HG03066 (cell line): Measurements from ENCODE around the gene MAGEA2.
"Not testable (repeated sequence)": the region's sequence is repeated elsewhere in the genome, so short reads cannot be mapped to it uniquely, and the experiment has no call there.

Source experiments
- ATAC-seq: cut with Tn5 transposase; IDR thresholded peaks from one replicate; pipeline ENCODE4 v1.9.1; 2021; ENCODE audit warnings: low read depth; ENCODE audit not compliant: unreplicated experiment

Gene MAGEA2, protein sequence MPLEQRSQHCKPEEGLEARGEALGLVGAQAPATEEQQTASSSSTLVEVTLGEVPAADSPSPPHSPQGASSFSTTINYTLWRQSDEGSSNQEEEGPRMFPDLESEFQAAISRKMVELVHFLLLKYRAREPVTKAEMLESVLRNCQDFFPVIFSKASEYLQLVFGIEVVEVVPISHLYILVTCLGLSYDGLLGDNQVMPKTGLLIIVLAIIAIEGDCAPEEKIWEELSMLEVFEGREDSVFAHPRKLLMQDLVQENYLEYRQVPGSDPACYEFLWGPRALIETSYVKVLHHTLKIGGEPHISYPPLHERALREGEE

DNA sequence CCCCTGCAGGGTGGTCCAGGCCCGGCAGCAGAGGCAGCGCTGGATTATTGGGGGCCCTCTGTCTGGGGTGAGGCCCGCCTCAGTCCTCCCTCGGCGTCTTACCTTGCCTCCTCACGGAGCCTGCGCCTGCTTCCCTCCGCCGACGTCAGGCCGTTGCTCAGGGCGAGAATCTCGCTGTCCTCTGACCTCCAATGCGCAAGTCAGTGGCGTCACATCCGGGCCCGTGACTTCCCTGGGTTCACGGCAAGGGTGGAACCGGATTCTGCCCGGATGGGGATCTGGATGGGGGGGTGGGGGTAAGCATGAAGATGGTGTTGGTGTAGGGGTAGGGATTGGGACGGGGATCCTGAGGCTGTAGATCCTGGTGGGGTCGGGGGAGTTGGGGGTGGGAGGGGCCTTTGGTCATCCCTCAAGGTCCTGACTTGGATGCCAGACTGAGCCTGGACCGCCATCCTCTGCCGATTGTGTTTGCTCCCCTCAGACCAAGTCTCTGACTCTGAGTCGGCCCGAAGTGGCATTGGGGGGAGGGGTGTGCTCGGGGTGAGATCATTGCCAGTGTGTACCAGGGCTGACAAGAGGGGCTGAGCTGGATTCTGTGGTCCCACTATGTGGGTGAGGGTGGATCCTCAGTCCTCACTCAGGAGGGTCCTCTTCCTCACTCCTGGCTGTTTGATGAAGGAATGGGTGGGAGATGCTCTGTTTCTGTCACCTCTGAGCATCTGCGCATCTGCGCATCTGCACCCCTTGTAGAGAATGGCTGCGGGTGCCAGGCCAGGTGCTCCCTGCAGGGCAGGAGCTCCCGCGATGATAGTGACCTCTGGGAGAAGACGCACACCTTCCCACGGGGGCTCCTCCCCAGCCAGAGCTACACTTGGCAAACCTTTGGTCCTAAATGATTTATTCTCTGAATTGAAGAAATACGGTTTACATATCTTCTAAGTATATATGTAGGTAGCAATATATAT is at the start of gene MAGEA2:
Gene MAGEA2 (minus strand): TSS at position 157 of the 965 bp plus-strand sequence. CDS start 2,479 bp downstream, outside the sequence.
- ATAC-seq, result not testable (repeated sequence)

DNA sequence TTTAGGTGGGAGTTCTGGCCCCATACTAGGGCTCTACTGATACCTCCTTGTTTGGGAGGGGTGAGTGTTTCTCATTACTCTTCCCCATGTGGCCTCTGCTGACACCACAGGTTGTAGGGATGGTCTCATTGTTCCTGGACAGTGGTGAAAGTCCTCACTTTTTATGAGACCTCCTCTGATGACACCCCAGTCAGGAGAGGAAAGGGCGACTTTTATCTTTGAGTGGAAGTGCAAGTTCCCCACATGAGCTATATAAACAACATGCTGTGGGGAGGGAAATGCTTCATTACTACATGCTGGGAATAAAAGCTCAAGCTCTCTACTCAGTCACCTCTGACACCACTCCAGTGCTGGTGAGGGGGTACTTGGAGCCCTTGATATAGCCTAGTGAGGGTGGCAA is 45.3 kb upstream of the MAGEA2 start:
- ATAC-seq, result no peak

DNA sequence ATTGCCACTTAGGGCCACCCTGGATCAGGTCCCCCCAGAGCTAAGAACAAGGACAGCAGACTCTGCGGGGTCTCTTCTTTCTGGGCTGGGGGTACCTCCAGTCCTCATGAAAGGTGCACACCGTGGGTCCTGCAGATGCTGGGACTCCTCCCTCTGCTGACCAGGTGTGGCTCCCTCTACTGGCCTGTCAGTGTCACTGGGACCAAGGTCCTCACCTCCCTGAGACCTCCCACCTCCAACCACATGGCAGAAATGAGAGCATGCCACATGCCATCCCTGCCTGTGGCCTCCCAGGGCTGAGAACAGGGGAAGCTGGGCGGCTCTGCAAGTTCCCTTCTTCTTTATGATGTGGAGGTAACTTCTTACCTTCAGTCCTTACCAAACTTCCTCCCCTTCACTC is 33.4 kb upstream of the MAGEA2 start:
- ATAC-seq, result peak; percentile 80

DNA sequence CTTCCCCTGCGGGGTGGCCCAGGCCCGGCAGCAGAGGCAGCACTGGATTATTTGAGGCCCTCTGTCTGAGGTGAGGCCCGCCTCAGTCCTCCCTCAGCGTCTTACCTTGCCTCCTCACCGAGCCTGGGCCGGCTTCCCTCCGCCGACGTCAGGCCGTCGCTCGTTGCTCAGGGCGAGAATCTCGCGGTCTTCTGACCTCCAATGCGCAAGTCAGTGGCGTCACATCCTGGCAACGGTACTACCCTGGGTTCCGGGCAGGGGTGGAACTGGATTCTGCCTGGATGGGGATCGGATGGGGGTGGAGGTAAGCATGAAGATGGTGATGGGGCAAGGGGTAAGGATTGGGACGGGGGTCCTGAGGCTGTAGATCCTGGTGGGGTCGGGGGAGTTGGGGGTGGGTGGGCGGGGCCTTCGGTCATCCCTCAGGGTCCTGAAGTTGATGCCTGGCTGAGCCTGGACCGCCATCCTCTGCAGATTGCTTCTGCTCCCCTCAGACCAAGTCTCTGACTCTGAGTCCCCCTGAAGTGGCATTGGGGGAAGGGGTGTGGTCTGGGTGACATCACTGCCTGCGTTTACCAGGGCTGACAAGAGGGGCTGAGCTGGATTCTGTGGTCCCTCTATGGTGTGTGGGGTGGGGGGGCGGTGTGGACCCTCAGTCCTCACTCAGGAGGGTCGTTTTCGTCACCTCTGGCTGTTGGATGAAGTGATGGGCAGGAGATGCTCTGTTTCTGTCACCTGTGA is 16.1 kb upstream of the MAGEA2 start, which contains the start of gene MAGEA6:
Gene MAGEA6 (minus strand): TSS at position 141 of the 741 bp plus-strand sequence. CDS start 2,039 bp downstream, outside the sequence.
- not testable (repeated sequence) for ATAC-seq

DNA sequence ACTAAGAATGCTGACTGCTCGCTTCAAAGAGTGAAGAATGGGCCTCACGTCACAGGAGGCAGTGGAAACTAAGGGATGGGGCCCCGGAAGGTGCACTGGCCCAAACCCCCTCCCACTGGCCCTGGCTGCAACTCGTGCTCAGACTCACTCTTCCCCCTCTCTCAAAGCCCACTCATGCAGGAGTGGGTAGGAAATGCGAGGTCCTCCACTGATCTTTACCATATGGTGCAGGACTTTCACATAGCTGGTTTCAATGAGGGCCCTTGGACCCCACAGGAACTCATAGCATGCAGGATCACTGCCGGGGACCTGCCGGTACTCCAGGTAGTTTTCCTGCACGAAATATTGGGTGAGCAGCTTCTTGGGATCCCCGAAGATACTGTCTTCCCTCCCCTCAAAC is 12.9 kb upstream of the MAGEA2 start:
- not testable (repeated sequence) for ATAC-seq

DNA sequence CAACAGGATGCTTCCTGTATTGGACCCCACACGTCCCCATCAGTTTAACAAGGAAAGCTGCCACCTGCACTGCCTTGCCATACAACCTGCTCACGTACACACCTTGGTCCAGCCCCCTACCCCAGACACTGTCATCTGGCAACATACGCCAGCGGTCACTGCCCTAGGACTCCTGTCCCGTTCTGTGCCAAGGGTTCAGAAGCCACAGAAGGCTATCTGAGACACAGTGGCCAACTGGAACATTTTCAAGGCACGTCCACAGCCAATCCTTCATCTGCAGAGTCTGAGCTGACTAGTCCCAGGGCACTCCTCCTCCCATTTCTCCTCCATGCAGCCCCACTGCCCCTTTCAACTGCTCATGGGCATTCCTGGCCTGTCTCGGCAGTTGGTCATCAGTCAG is 7.9 kb upstream of the MAGEA2 start:
- not testable (repeated sequence) for ATAC-seq

DNA sequence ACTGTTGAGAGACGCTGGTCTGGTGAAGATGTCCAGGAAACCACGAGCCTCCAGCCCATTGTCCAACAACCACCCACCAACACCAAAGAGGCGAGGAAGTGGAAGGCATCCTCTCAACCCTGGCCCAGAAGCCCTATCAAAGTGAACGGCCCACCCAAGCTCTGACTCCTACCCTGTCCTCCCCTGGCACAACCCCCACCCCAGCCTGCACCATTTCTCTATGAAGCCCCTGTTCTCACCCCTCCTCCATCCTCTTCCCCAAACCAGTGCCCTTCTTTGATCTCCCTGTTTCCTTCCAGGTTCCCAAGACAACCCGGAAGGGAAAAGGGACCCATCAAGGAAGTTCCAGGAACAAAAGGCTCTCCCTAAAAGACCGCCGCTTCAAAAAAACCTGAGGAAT is 5.9 kb upstream of the MAGEA2 start:
- not testable (repeated sequence) for ATAC-seq

DNA sequence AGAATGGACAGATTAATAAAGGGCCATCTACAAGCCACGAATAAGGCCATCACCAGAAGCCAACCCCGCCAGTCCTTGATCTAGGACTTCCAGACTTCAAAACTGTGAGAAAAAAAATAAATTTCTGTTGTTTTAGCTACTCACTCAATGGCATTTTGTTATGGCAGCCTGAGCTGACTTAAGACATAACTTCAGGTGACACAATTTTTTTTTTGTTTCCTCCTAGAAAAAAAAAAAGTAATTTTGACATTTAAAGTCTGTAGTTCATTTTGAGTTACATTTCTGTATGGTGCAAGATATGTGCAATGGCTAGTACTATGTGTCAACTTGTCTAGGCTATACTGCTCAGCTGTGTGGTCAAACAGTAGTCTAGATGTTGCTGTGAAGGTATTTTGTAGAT is 5.3 kb upstream of the MAGEA2 start, which contains the start of gene CSAG3:
Gene CSAG3 (plus strand): TSS at position 301 of the 400 bp plus-strand sequence.
- not testable (repeated sequence) for ATAC-seq

DNA sequence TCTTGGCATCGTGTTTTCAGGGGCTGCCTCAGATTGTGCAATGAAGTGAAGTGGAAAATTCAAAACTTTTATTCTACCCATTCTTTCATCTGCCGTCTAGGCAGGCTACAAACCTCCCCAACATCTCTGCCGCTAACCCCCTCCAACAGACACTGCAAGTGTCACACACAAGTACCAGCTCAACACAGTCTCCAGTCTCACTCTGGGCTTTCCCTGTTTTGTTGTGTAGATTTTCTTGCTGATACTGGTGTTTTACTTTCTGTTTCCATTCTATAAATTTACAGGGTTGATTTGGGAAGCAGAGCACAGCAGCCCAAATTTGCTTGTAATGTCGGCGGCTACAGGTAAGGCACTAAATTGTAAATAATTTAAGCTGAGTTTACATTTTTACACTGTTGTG is 1.2 kb upstream of the MAGEA2 start:
- ATAC-seq, result not testable (repeated sequence)

DNA sequence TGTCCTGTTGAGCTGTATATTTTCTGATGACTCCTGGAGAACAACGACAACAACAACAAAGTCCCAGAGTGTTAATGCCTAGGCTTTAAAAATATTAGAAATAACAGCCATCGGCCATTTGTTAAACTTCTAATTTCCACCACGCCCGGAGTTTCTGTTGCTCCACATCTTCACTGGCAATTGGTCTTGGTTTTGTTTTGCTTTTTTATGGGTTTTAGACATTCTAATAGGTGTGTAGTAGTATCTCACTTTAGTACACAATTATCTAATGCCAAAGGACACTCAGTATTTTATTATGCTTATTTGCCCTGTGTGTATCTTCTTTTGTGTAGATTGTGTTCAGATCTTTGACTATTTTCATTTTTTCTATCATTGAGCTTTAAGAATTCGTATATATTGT is 15.1 kb downstream of the MAGEA2 start:
- ATAC-seq, result no peak

DNA sequence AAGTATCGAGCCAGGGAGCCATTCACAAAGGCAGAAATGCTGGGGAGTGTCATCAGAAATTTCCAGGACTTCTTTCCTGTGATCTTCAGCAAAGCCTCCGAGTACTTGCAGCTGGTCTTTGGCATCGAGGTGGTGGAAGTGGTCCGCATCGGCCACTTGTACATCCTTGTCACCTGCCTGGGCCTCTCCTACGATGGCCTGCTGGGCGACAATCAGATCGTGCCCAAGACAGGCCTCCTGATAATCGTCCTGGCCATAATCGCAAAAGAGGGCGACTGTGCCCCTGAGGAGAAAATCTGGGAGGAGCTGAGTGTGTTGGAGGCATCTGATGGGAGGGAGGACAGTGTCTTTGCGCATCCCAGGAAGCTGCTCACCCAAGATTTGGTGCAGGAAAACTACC is 17.1 kb downstream of the MAGEA2 start:
- ATAC-seq, result not testable (repeated sequence)

DNA sequence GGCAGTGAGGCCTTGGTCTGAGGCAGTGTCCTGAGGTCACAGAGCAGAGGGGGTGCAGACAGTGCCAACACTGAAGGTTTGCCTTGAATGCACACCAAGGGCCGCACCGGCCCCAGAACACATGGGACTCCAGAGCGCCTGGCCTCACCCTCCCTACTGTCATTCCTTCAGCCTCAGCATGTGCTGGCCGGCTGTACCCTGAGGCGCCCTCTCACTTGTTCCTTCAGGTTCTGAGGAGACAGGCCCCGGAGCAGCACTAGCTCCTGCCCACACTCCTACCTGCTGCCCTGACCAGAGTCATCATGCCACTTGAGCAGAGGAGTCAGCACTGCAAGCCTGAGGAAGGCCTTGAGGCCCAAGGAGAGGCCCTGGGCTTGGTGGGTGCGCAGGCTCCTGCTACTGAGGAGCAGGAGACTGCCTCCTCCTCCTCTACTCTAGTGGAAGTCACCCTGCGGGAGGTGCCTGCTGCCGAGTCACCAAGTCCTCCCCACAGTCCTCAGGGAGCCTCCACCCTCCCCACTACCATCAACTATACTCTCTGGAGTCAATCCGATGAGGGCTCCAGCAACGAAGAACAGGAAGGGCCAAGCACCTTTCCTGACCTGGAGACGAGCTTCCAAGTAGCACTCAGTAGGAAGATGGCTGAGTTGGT is 17.7 kb downstream of the MAGEA2 start:
- no peak for ATAC-seq

DNA sequence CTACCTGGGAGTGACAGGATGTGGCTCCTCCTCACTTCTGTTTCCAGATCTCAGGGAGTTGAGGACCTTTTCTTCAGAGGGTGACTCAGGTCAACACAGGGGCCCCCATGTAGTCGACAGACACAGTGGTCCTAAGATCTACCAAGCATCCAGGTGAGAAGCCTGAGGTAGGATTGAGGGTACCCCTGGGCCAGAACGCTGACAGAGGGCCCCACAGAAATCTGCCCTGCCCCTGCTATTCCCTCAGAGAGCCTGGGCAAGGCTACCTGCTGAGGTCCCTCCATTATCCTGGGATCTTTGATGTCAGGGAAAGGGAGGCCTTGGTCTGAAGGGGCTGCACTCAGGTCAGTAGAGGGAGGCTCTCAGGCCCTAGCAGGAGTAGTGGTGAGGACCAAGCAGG is 18.5 kb downstream of the MAGEA2 start:
- no peak for ATAC-seq

DNA sequence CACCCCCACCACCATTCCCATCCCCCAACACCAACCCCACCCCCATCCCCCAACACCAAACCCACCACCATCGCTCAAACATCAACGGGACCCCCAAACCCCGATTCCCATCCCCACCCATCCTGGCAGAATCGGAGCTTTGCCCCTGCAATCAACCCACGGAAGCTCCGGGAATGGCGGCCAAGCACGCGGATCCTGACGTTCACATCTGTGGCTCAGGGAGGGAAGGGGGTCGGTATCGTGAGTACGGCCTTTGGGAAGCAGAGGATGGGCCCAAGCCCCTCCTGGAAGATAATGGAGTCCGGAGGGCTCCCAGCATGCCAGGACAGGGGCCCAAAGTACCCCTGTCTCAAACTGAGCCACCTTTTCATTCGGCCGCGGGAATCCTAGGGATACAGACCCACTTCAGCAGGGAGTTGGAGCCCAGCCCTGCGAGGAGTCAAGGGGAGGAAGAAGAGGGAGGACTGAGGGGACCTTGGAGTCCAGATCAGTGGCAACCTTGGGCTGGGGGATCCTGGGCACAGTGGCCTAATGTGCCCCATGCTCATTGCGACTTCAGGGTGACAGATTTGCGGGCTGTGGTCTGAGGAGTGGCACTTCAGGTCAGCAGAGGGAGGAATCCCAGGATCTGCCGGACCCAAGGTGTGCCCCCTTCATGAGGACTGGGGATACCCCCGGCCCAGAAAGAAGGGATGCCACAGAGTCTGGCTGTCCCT is 19.3 kb downstream of the MAGEA2 start:
- ATAC-seq, result not testable (repeated sequence)

DNA sequence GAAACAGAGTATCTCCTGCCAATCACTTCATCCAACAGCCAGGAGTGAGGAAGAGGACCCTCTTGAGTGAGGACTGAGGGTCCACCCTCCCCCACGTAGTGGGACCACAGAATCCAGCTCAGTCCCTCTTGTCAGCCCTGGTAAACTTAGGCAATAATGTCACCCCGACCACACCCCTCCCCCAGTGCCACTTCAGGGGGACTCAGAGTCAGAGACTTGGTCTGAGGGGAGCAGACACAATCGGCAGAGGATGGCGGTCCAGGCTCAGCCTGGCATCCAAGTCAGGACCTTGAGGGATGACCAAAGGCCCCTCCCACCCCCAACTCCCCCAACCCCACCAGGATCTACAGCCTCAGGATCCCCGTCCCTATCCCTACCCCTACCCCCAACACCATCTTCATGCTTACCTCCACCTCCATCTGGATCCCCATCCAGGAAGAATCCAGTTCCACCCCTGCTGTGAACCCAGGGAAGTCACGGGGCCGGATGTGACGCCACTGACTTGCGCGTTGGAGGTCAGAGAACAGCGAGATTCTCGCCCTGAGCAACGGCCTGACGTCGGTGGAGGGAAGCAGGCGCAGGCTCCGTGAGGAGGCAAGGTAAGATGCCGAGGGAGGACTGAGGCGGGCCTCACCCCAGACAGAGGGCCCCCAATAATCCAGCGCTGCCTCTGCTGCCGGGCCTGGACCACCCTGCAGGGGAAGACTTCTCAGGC is 20.2 kb downstream of the MAGEA2 start, which contains the start of the genes CSAG1 and MAGEA12:
Gene CSAG1 (minus strand): TSS at position 461 of the 715 bp plus-strand sequence. CDS start 1,261 bp downstream, outside the sequence.
Gene MAGEA12 (plus strand): TSS at position 497 of the 715 bp plus-strand sequence. CDS start 2,405 bp downstream, outside the sequence.
- ATAC-seq, result no peak

DNA sequence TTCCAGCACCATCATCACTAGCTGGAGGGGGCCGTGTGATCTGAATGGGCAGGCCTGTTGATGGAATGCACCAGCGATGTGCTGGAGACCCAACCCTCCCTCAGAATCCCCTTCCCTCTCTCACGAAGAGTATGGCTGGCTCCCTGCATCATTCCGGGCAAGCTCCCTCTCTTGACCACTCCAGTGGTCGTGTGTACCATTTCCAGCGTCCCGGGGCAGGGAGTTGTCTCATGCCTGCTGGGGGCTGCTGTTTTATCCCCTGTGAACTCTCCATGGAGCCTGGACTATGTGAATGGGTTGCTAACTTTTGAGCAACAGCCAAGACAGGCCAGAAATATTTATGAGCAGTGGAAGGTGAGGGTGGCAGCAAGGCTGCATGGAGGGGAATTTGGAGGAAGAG is 28.2 kb downstream of the MAGEA2 start:
- no peak for ATAC-seq

DNA sequence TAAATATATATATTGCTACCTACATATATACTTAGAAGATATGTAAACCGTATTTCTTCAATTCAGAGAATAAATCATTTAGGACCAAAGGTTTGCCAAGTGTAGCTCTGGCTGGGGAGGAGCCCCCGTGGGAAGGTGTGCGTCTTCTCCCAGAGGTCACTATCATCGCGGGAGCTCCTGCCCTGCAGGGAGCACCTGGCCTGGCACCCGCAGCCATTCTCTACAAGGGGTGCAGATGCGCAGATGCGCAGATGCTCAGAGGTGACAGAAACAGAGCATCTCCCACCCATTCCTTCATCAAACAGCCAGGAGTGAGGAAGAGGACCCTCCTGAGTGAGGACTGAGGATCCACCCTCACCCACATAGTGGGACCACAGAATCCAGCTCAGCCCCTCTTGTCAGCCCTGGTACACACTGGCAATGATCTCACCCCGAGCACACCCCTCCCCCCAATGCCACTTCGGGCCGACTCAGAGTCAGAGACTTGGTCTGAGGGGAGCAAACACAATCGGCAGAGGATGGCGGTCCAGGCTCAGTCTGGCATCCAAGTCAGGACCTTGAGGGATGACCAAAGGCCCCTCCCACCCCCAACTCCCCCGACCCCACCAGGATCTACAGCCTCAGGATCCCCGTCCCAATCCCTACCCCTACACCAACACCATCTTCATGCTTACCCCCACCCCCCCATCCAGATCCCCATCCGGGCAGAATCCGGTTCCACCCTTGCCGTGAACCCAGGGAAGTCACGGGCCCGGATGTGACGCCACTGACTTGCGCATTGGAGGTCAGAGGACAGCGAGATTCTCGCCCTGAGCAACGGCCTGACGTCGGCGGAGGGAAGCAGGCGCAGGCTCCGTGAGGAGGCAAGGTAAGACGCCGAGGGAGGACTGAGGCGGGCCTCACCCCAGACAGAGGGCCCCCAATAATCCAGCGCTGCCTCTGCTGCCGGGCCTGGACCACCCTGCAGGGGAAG is 39.5 kb downstream of the MAGEA2 start, which contains the start of gene MAGEA2B:
Gene MAGEA2B (plus strand): TSS at position 814 of the 973 bp plus-strand sequence. CDS start 2,479 bp downstream, outside the sequence.
- not testable (repeated sequence) for ATAC-seq
